HEK293T (cell line): ENCODE data around the gene ASF1B.

Experiments
- ARNT ChIP-seq: fragments of 450-650 bp; IDR thresholded peaks from 2 replicates; pipeline ENCODE4 v1.6.1; 2017; ENCODE audit warnings: mild to moderate bottlenecking
- FOXA1 ChIP-seq: fragments of 450-650 bp; IDR thresholded peaks from 2 replicates; pipeline ENCODE4 v1.6.1; 2016; ENCODE audit warnings: mild to moderate bottlenecking
- HDGF ChIP-seq: fragments of 450-650 bp; IDR thresholded peaks from 2 replicates; pipeline ENCODE4 v1.6.1; 2017; ENCODE audit warnings: antibody characterized with exemption, borderline replicate concordance
- SUZ12 ChIP-seq: fragments of 450-650 bp; IDR thresholded peaks from 2 replicates; pipeline ENCODE4 v1.6.1; 2016; ENCODE audit warnings: mild to moderate bottlenecking
- TF ChIP-seq, protein P1 (sequence below): fragments of 450-650 bp; IDR thresholded peaks from 2 replicates; pipeline ENCODE4 v1.6.1; 2016

DNA sequence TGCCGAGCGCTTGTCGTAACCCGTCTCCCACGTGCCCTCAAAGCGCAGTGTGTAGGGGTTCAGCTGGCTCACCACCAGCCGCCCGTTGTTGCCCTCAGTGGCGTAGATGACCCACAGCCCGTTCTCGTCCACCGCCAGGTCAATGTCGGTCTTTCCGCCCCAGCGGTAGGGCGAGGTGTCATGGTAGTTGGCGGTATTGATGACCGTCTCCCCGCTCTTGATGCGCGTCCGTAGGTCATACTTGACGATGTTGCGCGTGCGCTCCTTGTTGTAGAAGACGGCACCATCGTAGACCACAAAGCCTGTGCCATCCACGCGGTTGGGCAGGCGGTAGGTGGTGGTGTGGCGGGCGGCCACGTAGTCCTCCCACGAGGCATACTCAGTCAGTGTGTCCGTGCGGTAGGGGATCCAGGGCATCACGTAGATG lies 26.5 kb upstream of the ASF1B start:
- TF ChIP-seq HDGF (no peak), SUZ12 (no peak), FOXA1 (no peak), ARNT (no peak)
- TF ChIP-seq, protein P1, sequence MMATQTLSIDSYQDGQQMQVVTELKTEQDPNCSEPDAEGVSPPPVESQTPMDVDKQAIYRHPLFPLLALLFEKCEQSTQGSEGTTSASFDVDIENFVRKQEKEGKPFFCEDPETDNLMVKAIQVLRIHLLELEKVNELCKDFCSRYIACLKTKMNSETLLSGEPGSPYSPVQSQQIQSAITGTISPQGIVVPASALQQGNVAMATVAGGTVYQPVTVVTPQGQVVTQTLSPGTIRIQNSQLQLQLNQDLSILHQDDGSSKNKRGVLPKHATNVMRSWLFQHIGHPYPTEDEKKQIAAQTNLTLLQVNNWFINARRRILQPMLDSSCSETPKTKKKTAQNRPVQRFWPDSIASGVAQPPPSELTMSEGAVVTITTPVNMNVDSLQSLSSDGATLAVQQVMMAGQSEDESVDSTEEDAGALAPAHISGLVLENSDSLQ: no peak
